Measurements from ENCODE around the gene TTC3. TPM values are rescaled to one million over a fixed set of nuclear protein-coding genes. Genes with fewer than 3 reads are reported as not detected.
A peak's percentile ranks its signal among the peaks of the same experiment; 100 is the strongest.

TTC3 gene
- total and polyA plus RNA-seq, 10 of the 15 experiments (the other 5 are each of a cell fraction or from before 2014, with no cell fraction given), result 23.1 to 94.9 (median 72.7) TPM

- Histone ChIP-seq H3K27me3 (replicated peaks in 1 of 2; ENCODE audit: control insufficient read depth in 2 of 2, insufficient read depth in 2 of 2, low read length in 1 of 2) (no peaks in the 10 kb centered on the region), H3K4me1 (ENCODE audit: control insufficient read depth, insufficient read depth, low read length) (no peaks in the 10 kb centered on the region), H3K4me3 (no peak overlapping the region), H2AFZ (ENCODE audit: control insufficient read depth, low read depth, low read length) (no peak overlapping the region), H3K9ac (ENCODE audit: control insufficient read depth, insufficient read depth, low read length) (no peak overlapping the region), H3K36me3 (ENCODE audit: control insufficient read depth in 2 of 2, insufficient read depth in 2 of 2, low read length in 1 of 2) (peaks cover 2 to 5% of the 10 kb centered on the region in 2 experiments), H3K79me2 (ENCODE audit: control insufficient read depth, insufficient read depth, low read length) (no peaks in the 10 kb centered on the region), H3K9me3 (replicated peaks; ENCODE audit: control insufficient read depth, insufficient read depth, low read length) (no peaks in the 10 kb centered on the region), H3K27ac (ENCODE audit: control insufficient read depth, insufficient read depth) (no peak overlapping the region), H4K20me1 (ENCODE audit: control insufficient read depth, insufficient read depth) (no peaks in the 10 kb centered on the region), H3K4me2 (ENCODE audit: control insufficient read depth, insufficient read depth) (no peak overlapping the region)
- intact Hi-C loops (cut with micrococcal nuclease; ENCODE audit: unreplicated experiment) (no loop called here), in situ Hi-C loops (cut with MboI) (no loop called here)
- FAIRE-seq (peak; percentile 54), DNase-seq (ENCODE audit: low read depth, low spot score) (no peak), ATAC-seq (peak; percentile 61)
- no TSS peak for BruUV-seq (replicated peaks)
- ChIA-PET POLR2A (interaction anchor here (1.2 to 1.3 kb wide), 2 partner anchors 13 to 16 kb away, joined by 4 to 12 read pairs; no protein-coding TSS in a partner anchor), SMC1A (ENCODE audit: uncharacterized antibody, unreplicated experiment) (interaction anchor here (1.5 kb wide), 1 partner anchor 16 kb away, joined by 5 read pairs; no protein-coding TSS in a partner anchor), RAD21 (ENCODE audit: unreplicated experiment) (interaction anchor here (1.0 to 1.1 kb wide), 3 partner anchors 16 to 33 kb away, joined by 3 to 7 read pairs (median 3); no protein-coding TSS in a partner anchor), CTCF (no interaction called here)
- WGBS (ENCODE audit: insufficient coverage, insufficient replicate concordance, low lambda C conversion rate, missing lambda C conversion rate), result 44% methylated on average over 2 of the region's 2 CpGs
- no peak for TF ChIP-seq CREB1 (IDR thresholded peaks at IDR 0.05; ENCODE audit: low read depth)
- no peak for TF ChIP-seq RAD51 (IDR thresholded peaks at IDR 0.05)
- TF ChIP-seq, protein P1, sequence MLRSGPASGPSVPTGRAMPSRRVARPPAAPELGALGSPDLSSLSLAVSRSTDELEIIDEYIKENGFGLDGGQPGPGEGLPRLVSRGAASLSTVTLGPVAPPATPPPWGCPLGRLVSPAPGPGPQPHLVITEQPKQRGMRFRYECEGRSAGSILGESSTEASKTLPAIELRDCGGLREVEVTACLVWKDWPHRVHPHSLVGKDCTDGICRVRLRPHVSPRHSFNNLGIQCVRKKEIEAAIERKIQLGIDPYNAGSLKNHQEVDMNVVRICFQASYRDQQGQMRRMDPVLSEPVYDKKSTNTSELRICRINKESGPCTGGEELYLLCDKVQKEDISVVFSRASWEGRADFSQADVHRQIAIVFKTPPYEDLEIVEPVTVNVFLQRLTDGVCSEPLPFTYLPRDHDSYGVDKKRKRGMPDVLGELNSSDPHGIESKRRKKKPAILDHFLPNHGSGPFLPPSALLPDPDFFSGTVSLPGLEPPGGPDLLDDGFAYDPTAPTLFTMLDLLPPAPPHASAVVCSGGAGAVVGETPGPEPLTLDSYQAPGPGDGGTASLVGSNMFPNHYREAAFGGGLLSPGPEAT (IDR thresholded peaks at IDR 0.05; ENCODE audit: low read depth), result 0 out of 2 replicates have a peak, but pooled peaks have one; percentile 48
- TF ChIP-seq ATF7 (IDR thresholded peaks at IDR 0.05; ENCODE audit: low read depth), result peak; percentile 44; the same call in 1 of the 2 replicates
- peak; percentile 41 to 46; a peak in 2 of 4 replicates for TF ChIP-seq IKZF2 (IDR thresholded peaks at IDR 0.05)
- TF ChIP-seq CHD1 (IDR thresholded peaks at IDR 0.05; ENCODE audit: low read depth, low read length), result no peak
- TF ChIP-seq MYC (IDR thresholded peaks at IDR 0.05; ENCODE audit: insufficient read depth, insufficient read length, insufficient replicate concordance, low read length, severe bottlenecking), result no peak
- no peak for TF ChIP-seq ZNF217 (IDR thresholded peaks at IDR 0.05)
- no peak for TF ChIP-seq HDAC2 (IDR thresholded peaks at IDR 0.05)
- TF ChIP-seq BMI1 (IDR thresholded peaks at IDR 0.05; ENCODE audit: borderline replicate concordance), result peak; percentile 72; the same call in 1 of the 2 replicates
- TF ChIP-seq POLR2AphosphoS2 (IDR thresholded peaks at IDR 0.05; ENCODE audit: low read depth, low read length), result no peak
- no peak for TF ChIP-seq TCF3 (IDR thresholded peaks at IDR 0.05; ENCODE audit: borderline replicate concordance, insufficient read depth, low read depth, low read length)
- no peak for TF ChIP-seq NR2C1 (IDR thresholded peaks at IDR 0.05)
- TF ChIP-seq MYB (IDR thresholded peaks at IDR 0.05; ENCODE audit: borderline replicate concordance, low read depth, low read length), result no peak
- no peak for TF ChIP-seq USF1 (IDR thresholded peaks at IDR 0.05; ENCODE audit: borderline replicate concordance, extremely low read length, insufficient read depth, low read depth, low read length)
- peak; percentile 64 for TF ChIP-seq ZNF384 (IDR thresholded peaks at IDR 0.05; ENCODE audit: borderline replicate concordance, low read depth, low read length)
- peak; percentile 14 for TF ChIP-seq MEF2B (IDR thresholded peaks at IDR 0.05; ENCODE audit: partially characterized antibody, poor library complexity, severe bottlenecking)
- no peak for TF ChIP-seq ZBED1 (IDR thresholded peaks at IDR 0.05; ENCODE audit: borderline replicate concordance)
- no peak for TF ChIP-seq YY1 (IDR thresholded peaks at IDR 0.05; ENCODE audit: low read depth, low read length)
- no peak for TF ChIP-seq TARDBP (IDR thresholded peaks at IDR 0.05; ENCODE audit: borderline replicate concordance)
- TF ChIP-seq FOXK2 (IDR thresholded peaks at IDR 0.05), result no peak
- peak; percentile 97 for TF ChIP-seq SKIL (IDR thresholded peaks at IDR 0.05; ENCODE audit: low read depth, poor library complexity, severe bottlenecking)
- no peak for TF ChIP-seq SREBF1 (IDR thresholded peaks at IDR 0.05; ENCODE audit: low read length)
Observed at GRCh38 chr21:37192019-37192418, 119.0 kb downstream of the TTC3 start.

All from GM12878 (cell line).